GM18505 (cell line): ENCODE results near the gene ST7L.

ENCODE experiments used
- ATAC-seq: cut with Tn5 transposase; IDR thresholded peaks from one replicate; pipeline ENCODE4 v1.9.1; 2021; ENCODE audit not compliant: unreplicated experiment
- POLR2A ChIP-seq: IDR thresholded peaks from 4 replicates; pipeline ENCODE4 v1.6.1; 2011; ENCODE audit warnings: borderline replicate concordance; ENCODE audit not compliant: insufficient read depth, insufficient read length; ENCODE audit errors: extremely low read depth

ST7L gene

GRCh38 chr1:112546076-112546475 lies 72.9 kb downstream of the ST7L start:
- no peak for ATAC-seq
- TF ChIP-seq POLR2A, result no peak

- no peak for TF ChIP-seq POLR2A
- ATAC-seq, result no peak
Observed at GRCh38 chr1:112544751-112545150, 74.2 kb downstream of the ST7L start.

DNA sequence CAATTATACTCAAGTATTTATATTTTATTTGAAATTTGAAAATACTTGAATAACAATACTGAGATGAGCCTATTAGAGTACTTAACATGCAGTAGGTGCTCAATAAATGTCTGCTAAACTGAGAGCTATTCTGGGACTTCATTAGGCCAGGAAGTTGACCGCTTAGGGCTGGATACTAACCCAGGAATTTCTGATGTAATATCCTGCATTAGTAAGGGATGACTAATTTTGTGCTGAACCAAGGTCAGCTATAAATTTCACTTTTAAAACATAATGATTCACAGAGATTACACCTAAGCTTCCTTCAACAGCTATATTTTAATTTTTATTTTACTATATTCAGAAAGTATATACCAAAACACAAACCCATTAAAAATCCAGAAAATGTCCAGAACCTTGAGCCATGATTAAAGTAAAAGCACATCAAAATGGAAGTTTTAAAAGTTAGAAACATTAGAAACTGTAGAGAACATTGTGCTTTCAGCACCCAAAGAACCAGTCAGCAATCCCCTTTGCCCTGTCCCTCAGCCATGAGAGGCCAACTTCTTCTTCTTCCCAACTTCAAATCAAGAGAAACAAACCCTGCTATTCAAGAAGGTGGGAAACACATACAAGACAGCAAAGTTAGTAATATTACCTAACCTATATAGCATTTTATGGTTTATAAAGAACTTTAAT lies 74.8 kb downstream of the ST7L start:
- TF ChIP-seq POLR2A, result no peak
- ATAC-seq, result no peak

- TF ChIP-seq POLR2A, result no peak
- ATAC-seq, result no peak
Observed at GRCh38 chr1:112542206-112542973, 76.6 kb downstream of the ST7L start.

DNA sequence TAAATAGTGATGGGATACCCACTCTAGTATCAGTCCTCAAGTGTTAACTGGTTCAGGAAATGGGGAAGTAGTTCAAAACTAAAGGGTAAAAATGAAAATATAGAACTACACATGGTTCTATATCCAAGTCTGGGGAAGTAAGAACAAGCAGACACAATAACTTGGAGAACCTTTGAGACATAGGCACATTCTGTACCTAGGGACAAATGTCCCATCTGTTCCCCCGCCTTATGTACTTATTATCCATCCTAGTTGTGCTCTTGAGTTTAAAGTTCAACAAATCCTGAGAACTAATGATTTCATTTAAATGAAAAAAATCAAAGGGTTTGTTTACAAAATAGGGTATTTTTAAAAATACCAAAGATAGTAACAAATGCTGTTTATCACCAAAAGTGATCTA lies 77.6 kb downstream of the ST7L start:
- no peak for TF ChIP-seq POLR2A
- ATAC-seq, result no peak

GRCh38 chr1:112540226-112540794 lies 78.6 kb downstream of the ST7L start:
- no peak for ATAC-seq
- no peak for TF ChIP-seq POLR2A

DNA sequence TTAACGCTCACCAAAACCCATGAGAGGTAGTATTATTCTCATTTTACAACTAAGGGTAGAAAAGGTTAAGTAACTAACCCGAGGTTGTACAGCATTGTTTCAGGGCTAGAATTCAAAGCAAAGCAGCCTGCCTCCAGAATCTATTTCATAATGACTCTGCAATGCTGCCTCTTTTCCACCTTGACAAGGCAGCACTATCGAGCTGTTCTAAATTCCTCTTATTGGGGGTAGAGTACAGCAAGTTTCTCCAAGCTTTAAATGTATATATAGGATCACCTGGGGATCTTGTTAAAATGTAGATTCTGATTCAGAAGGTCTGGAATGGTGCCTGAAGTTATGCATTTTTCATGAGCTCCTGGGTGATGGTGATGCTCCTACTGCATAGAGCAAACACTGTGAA lies 80.1 kb downstream of the ST7L start:
- TF ChIP-seq POLR2A, result no peak
- ATAC-seq, result no peak

- no peak for TF ChIP-seq POLR2A
- ATAC-seq, result no peak
Observed at GRCh38 chr1:112537456-112537855, 81.5 kb downstream of the ST7L start.

GRCh38 chr1:112536561-112536960 lies 82.4 kb downstream of the ST7L start:
- TF ChIP-seq POLR2A, result no peak
- ATAC-seq, result no peak

GRCh38 chr1:112533029-112533428 lies 85.9 kb downstream of the ST7L start:
- TF ChIP-seq POLR2A, result no peak
- no peak for ATAC-seq

GRCh38 chr1:112532064-112532463 lies 86.9 kb downstream of the ST7L start:
- ATAC-seq, result no peak
- no peak for TF ChIP-seq POLR2A

- ATAC-seq, result no peak
Observed at GRCh38 chr1:112530832-112531231, 88.1 kb downstream of the ST7L start.

GRCh38 chr1:112529301-112529700 lies 89.6 kb downstream of the ST7L start:
- ATAC-seq, result no peak

More at GRCh38 chr1:112530832-112531231, 88.1 kb downstream of the ST7L start:
- no peak for TF ChIP-seq POLR2A

DNA sequence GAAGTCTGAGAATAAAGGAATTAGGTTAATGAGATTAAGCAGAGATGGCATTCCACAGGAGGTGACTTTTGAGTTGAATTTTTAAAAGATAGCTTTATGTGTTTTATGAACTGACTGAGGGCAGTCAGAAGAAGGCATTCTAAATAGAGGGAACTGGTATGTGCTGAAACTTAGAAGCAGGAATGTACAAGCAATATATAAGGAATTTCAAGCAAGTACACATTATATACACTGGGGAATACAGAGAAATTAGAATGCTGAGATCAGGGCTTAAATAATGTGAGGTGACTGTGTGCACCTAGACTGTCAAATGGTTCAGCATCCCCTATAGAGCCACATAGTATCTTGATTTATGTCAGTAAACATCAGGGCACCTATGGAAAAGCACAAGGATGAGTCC lies 90.9 kb downstream of the ST7L start:
- ATAC-seq, result no peak

More at GRCh38 chr1:112529301-112529700, 89.6 kb downstream of the ST7L start:
- no peak for TF ChIP-seq POLR2A

More for the DNA sequence above, 90.9 kb downstream of the ST7L start:
- no peak for TF ChIP-seq POLR2A
